WTC11 (cell line): ENCODE measurements around the gene CCT6A. TPM values are rescaled to one million over a fixed set of nuclear protein-coding genes. Genes with fewer than 3 reads are reported as not detected.

Source experiments
- ESRRA ChIP-seq: sonication (generic); formaldehyde crosslinking; IDR thresholded peaks from 2 replicates; pipeline ENCODE4 v1.8.1; 2022; ENCODE audit warnings: mild to moderate bottlenecking, missing genetic modification reagents, borderline replicate concordance
- ETV6 ChIP-seq: sonication (generic); formaldehyde crosslinking; IDR thresholded peaks from 2 replicates; pipeline ENCODE4 v1.8.1; 2022; ENCODE audit warnings: mild to moderate bottlenecking, missing genetic modification reagents
- JUN ChIP-seq: sonication (generic); formaldehyde crosslinking; IDR thresholded peaks from 2 replicates; pipeline ENCODE4 v1.8.0; 2023; ENCODE audit warnings: mild to moderate bottlenecking, missing genetic modification reagents
- NFYB ChIP-seq: sonication (generic); formaldehyde crosslinking; conservative IDR thresholded peaks from 2 replicates; pipeline ENCODE4 v1.8.0; 2022; ENCODE audit warnings: low read depth, missing genetic modification reagents
- NR2C2 ChIP-seq: sonication (generic); formaldehyde crosslinking; IDR thresholded peaks from 2 replicates; pipeline ENCODE4 v1.8.0; 2022; ENCODE audit warnings: mild to moderate bottlenecking, missing genetic modification reagents
- RELA ChIP-seq: sonication (generic); formaldehyde crosslinking; IDR thresholded peaks from 2 replicates; pipeline ENCODE4 v1.8.1; 2022; ENCODE audit warnings: missing genetic modification reagents, mild to moderate bottlenecking, borderline replicate concordance
- SOX15 ChIP-seq: fragments of 250-450 bp; sonication (Bioruptor Pico); IDR thresholded peaks from 2 replicates; pipeline ENCODE4 v1.9.0; 2021; ENCODE audit warnings: mild to moderate bottlenecking
- TEAD4 ChIP-seq: sonication (generic); formaldehyde crosslinking; IDR thresholded peaks from 2 replicates; pipeline ENCODE4 v1.8.0; 2022; ENCODE audit warnings: mild to moderate bottlenecking, missing genetic modification reagents
- TP53 ChIP-seq: sonication (generic); formaldehyde crosslinking; IDR thresholded peaks from 2 replicates; pipeline ENCODE4 v1.8.1; 2023; ENCODE audit warnings: mild to moderate bottlenecking, missing genetic modification reagents
- ZNF219 ChIP-seq: sonication (generic); formaldehyde crosslinking; IDR thresholded peaks from 2 replicates; pipeline ENCODE4 v1.8.0; 2023; ENCODE audit warnings: missing genetic modification reagents, mild to moderate bottlenecking, borderline replicate concordance
- ZNF396 ChIP-seq: fragments of 250-450 bp; sonication (Bioruptor Pico); IDR thresholded peaks from 2 replicates; pipeline ENCODE4 v1.8.0; 2021; ENCODE audit warnings: mild to moderate bottlenecking, moderate library complexity, borderline replicate concordance
- total RNA-seq: library from RNA; stranded (reverse); gene quantifications from 3 replicates; pipeline ENCODE4 v1.2.3, GENCODE V29; 2021
- TF ChIP-seq, protein P1 (sequence below): sonication (generic); formaldehyde crosslinking; IDR thresholded peaks from 2 replicates; pipeline ENCODE4 v1.8.0; 2023; ENCODE audit warnings: missing genetic modification reagents, mild to moderate bottlenecking, borderline replicate concordance
- TF ChIP-seq, protein P2 (sequence below): sonication (generic); formaldehyde crosslinking; IDR thresholded peaks from 2 replicates; pipeline ENCODE4 v1.8.1; 2023; ENCODE audit warnings: mild to moderate bottlenecking, moderate library complexity, missing genetic modification reagents
- TF ChIP-seq, protein P3 (sequence below): fragments of 250-450 bp; sonication (Bioruptor Pico); IDR thresholded peaks from 2 replicates; pipeline ENCODE4 v1.9.0; 2021; ENCODE audit warnings: mild to moderate bottlenecking, borderline replicate concordance
- TF ChIP-seq, protein P4 (sequence below): sonication (generic); formaldehyde crosslinking; IDR thresholded peaks from 2 replicates; pipeline ENCODE4 v1.8.0; 2022; ENCODE audit warnings: mild to moderate bottlenecking, missing genetic modification reagents
- TF ChIP-seq, protein P5 (sequence below): sonication (generic); formaldehyde crosslinking; IDR thresholded peaks from 2 replicates; pipeline ENCODE4 v1.8.1; 2023; ENCODE audit warnings: mild to moderate bottlenecking, missing genetic modification reagents, borderline replicate concordance
- TF ChIP-seq, protein P6 (sequence below): sonication (generic); formaldehyde crosslinking; IDR thresholded peaks from 2 replicates; pipeline ENCODE4 v1.8.1; 2023; ENCODE audit warnings: mild to moderate bottlenecking, missing genetic modification reagents, moderate library complexity

Gene CCT6A
- total RNA-seq, 1 experiment from 2014 or later: 246 TPM

DNA sequence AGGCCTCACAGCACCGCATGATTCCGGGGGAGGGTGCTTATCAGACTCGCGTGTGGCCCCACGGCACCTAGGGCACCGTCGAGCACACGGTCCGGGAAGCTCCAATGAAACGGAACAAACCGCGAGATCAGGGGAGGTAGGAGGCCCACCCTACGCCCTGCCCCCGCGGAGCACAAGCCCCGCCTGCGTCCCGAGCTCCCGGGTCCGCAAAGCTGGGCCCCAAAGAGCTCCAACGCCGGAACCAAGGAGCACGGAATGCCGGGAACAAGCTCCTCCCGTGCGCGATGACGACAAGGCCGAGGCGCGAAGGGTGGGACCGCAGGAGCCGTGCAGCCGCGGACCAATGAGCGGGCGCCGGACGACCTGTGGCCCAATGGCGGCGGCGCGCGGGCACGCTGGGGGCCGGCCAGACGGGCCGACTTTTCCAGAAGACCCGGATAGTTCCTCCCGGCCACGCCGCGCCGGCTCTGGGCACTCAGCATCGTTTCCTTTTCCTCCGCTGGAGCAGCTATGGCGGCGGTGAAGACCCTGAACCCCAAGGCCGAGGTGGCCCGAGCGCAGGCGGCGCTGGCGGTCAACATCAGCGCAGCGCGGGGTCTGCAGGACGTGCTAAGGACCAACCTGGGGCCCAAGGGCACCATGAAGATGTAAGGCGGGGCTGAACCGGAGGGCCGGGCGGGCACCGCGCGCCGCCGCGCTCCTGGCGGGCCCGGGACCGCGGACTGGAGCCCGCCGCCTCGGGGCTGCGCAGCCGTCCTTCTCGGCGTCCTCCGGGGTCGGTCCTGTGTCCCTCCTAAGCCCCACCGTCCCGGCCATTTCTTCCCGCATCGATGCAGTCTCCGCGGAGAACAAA is at the start of gene CCT6A, which contains the start of gene PSPH (continued):
- TF ChIP-seq, protein P1, sequence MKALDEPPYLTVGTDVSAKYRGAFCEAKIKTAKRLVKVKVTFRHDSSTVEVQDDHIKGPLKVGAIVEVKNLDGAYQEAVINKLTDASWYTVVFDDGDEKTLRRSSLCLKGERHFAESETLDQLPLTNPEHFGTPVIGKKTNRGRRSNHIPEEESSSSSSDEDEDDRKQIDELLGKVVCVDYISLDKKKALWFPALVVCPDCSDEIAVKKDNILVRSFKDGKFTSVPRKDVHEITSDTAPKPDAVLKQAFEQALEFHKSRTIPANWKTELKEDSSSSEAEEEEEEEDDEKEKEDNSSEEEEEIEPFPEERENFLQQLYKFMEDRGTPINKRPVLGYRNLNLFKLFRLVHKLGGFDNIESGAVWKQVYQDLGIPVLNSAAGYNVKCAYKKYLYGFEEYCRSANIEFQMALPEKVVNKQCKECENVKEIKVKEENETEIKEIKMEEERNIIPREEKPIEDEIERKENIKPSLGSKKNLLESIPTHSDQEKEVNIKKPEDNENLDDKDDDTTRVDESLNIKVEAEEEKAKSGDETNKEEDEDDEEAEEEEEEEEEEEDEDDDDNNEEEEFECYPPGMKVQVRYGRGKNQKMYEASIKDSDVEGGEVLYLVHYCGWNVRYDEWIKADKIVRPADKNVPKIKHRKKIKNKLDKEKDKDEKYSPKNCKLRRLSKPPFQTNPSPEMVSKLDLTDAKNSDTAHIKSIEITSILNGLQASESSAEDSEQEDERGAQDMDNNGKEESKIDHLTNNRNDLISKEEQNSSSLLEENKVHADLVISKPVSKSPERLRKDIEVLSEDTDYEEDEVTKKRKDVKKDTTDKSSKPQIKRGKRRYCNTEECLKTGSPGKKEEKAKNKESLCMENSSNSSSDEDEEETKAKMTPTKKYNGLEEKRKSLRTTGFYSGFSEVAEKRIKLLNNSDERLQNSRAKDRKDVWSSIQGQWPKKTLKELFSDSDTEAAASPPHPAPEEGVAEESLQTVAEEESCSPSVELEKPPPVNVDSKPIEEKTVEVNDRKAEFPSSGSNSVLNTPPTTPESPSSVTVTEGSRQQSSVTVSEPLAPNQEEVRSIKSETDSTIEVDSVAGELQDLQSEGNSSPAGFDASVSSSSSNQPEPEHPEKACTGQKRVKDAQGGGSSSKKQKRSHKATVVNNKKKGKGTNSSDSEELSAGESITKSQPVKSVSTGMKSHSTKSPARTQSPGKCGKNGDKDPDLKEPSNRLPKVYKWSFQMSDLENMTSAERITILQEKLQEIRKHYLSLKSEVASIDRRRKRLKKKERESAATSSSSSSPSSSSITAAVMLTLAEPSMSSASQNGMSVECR (CRISPR knock-in tag): 0 out of 2 replicates have a peak, but pooled peaks have one; percentile 52
- TF ChIP-seq NR2C2 (no peak), RELA (CRISPR knock-in tag) (no peak), ZNF396 (CRISPR knock-in tag) (no peak), NFYB (CRISPR knock-in tag) (peak; percentile 95), ZNF219 (CRISPR knock-in tag) (no peak), JUN (CRISPR knock-in tag) (peak; percentile 80), TEAD4 (no peak), TP53 (CRISPR knock-in tag) (0 out of 2 replicates have a peak, but pooled peaks have one; percentile 49), ESRRA (CRISPR knock-in tag) (no peak), SOX15 (no peak), ETV6 (peak; percentile 73; the same call in 1 of the 2 replicates)
- TF ChIP-seq, protein P2, sequence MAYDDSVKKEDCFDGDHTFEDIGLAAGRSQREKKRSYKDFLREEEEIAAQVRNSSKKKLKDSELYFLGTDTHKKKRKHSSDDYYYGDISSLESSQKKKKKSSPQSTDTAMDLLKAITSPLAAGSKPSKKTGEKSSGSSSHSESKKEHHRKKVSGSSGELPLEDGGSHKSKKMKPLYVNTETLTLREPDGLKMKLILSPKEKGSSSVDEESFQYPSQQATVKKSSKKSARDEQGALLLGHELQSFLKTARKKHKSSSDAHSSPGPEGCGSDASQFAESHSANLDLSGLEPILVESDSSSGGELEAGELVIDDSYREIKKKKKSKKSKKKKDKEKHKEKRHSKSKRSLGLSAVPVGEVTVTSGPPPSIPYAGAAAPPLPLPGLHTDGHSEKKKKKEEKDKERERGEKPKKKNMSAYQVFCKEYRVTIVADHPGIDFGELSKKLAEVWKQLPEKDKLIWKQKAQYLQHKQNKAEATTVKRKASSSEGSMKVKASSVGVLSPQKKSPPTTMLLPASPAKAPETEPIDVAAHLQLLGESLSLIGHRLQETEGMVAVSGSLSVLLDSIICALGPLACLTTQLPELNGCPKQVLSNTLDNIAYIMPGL (CRISPR knock-in tag): peak; percentile 84
- TF ChIP-seq, protein P3, sequence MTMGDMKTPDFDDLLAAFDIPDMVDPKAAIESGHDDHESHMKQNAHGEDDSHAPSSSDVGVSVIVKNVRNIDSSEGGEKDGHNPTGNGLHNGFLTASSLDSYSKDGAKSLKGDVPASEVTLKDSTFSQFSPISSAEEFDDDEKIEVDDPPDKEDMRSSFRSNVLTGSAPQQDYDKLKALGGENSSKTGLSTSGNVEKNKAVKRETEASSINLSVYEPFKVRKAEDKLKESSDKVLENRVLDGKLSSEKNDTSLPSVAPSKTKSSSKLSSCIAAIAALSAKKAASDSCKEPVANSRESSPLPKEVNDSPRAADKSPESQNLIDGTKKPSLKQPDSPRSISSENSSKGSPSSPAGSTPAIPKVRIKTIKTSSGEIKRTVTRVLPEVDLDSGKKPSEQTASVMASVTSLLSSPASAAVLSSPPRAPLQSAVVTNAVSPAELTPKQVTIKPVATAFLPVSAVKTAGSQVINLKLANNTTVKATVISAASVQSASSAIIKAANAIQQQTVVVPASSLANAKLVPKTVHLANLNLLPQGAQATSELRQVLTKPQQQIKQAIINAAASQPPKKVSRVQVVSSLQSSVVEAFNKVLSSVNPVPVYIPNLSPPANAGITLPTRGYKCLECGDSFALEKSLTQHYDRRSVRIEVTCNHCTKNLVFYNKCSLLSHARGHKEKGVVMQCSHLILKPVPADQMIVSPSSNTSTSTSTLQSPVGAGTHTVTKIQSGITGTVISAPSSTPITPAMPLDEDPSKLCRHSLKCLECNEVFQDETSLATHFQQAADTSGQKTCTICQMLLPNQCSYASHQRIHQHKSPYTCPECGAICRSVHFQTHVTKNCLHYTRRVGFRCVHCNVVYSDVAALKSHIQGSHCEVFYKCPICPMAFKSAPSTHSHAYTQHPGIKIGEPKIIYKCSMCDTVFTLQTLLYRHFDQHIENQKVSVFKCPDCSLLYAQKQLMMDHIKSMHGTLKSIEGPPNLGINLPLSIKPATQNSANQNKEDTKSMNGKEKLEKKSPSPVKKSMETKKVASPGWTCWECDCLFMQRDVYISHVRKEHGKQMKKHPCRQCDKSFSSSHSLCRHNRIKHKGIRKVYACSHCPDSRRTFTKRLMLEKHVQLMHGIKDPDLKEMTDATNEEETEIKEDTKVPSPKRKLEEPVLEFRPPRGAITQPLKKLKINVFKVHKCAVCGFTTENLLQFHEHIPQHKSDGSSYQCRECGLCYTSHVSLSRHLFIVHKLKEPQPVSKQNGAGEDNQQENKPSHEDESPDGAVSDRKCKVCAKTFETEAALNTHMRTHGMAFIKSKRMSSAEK (CRISPR knock-in tag): no peak
- TF ChIP-seq, protein P4, sequence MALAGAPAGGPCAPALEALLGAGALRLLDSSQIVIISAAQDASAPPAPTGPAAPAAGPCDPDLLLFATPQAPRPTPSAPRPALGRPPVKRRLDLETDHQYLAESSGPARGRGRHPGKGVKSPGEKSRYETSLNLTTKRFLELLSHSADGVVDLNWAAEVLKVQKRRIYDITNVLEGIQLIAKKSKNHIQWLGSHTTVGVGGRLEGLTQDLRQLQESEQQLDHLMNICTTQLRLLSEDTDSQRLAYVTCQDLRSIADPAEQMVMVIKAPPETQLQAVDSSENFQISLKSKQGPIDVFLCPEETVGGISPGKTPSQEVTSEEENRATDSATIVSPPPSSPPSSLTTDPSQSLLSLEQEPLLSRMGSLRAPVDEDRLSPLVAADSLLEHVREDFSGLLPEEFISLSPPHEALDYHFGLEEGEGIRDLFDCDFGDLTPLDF: no peak
- TF ChIP-seq, protein P5, sequence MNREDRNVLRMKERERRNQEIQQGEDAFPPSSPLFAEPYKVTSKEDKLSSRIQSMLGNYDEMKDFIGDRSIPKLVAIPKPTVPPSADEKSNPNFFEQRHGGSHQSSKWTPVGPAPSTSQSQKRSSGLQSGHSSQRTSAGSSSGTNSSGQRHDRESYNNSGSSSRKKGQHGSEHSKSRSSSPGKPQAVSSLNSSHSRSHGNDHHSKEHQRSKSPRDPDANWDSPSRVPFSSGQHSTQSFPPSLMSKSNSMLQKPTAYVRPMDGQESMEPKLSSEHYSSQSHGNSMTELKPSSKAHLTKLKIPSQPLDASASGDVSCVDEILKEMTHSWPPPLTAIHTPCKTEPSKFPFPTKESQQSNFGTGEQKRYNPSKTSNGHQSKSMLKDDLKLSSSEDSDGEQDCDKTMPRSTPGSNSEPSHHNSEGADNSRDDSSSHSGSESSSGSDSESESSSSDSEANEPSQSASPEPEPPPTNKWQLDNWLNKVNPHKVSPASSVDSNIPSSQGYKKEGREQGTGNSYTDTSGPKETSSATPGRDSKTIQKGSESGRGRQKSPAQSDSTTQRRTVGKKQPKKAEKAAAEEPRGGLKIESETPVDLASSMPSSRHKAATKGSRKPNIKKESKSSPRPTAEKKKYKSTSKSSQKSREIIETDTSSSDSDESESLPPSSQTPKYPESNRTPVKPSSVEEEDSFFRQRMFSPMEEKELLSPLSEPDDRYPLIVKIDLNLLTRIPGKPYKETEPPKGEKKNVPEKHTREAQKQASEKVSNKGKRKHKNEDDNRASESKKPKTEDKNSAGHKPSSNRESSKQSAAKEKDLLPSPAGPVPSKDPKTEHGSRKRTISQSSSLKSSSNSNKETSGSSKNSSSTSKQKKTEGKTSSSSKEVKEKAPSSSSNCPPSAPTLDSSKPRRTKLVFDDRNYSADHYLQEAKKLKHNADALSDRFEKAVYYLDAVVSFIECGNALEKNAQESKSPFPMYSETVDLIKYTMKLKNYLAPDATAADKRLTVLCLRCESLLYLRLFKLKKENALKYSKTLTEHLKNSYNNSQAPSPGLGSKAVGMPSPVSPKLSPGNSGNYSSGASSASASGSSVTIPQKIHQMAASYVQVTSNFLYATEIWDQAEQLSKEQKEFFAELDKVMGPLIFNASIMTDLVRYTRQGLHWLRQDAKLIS (CRISPR knock-in tag): no peak
- TF ChIP-seq, protein P6, sequence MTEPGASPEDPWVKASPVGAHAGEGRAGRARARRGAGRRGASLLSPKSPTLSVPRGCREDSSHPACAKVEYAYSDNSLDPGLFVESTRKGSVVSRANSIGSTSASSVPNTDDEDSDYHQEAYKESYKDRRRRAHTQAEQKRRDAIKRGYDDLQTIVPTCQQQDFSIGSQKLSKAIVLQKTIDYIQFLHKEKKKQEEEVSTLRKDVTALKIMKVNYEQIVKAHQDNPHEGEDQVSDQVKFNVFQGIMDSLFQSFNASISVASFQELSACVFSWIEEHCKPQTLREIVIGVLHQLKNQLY (CRISPR knock-in tag): no peak
